Measurements from ENCODE around the gene RAB7B.

RAB7B gene

DNA sequence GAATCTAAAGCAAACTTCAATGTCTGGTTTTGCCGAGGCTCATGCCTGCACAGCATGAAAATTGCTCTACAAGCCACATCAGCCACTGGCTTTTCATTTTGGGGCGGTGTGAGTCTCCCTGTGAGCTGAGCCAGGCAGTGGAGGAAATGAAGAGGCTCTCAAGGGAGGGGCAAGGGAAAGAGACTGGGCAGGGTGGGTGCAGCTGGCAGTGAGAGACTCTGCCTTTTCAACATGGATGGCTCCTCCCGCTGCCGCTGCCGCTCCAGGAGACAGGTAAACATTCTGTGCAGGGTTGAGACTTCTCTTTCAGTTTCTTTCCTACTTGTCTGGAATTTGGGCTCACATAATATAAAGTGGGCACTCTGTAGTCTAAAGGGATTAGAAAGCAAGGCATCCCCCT is 31.8 kb upstream of the RAB7B start:
- Histone ChIP-seq H3K4me1 (ENCODE audit: insufficient read depth, low read length) (peaks cover 13% of the 10 kb centered on the region), H3K9ac (ENCODE audit: low read depth, low read length) (no peak overlapping the region), H3K36me3 (ENCODE audit: insufficient read depth, low read length) (no peaks in the 10 kb centered on the region), H3K9me3 (ENCODE audit: control insufficient read depth, insufficient read depth, low read length) (no peaks in the 10 kb centered on the region)

DNA sequence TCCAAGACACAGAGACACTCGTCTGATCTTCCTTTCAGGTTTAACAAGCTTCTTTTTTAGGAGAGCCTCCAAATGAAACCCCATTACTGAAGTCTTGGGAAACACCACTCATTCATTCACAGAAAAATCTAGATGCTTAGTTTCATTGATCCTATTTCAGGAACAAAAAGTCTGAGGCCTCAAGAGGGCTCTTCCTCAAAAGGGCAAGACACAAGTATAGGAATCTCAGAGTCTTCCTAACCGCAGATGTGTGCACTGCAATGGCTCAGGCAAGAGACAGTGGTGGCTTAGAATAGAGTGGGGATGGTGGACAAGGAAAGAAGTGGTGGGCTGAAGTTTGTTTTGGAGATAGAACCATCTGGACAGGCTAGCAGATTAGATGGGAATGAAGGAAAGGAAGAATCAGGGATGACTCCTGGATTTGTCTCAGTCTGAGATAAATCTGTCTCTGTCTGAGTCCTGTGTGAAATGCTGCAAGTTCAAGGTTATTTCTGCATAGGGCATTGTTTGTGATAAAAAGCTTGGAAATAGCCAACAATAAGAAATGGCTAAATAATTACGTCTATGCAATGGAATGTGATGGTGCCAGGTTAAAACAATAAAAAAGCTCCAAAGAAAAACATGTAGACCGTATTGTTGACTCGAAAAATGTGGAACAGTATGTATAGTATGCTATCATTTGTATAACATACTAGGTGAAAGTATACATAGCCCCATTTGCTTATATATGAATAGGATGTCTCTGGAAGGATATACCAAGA is 29.4 kb upstream of the RAB7B start:
- Histone ChIP-seq H3K9me3 (ENCODE audit: control insufficient read depth, insufficient read depth, low read length) (no peaks in the 10 kb centered on the region), H3K9ac (ENCODE audit: low read depth, low read length) (no peak overlapping the region), H3K36me3 (ENCODE audit: insufficient read depth, low read length) (no peaks in the 10 kb centered on the region), H3K4me1 (ENCODE audit: insufficient read depth, low read length) (0 out of 2 replicates have a peak, but pooled peaks cover 3% of the 10 kb centered on the region)

DNA sequence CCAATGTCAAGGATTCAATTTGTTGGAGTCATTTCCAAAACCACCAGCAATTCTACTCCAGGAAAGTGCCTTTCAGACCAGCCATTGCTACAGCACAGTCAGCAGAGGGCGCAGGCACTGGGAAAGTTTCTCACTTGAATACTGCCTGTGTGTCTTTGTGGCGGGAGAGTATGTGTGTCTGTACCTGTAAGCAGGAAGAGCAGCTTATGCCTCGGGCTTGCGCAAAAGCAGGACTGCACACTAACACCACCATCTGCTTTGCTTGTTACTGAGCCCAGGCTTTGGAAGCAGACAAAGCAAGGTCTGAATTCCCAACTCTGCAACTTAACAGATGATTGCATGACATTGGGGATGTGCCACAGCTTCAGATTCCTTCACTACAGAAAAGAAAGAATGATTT is 27.5 kb upstream of the RAB7B start:
- H3K4me1 ChIP-seq (ENCODE audit: insufficient read depth, low read length) = 0 out of 2 replicates have a peak, but pooled peaks cover 3% of the 10 kb centered on the region
- no peaks in the 10 kb centered on the region for H3K36me3 ChIP-seq (ENCODE audit: insufficient read depth, low read length)
- no peaks in the 10 kb centered on the region for H3K9me3 ChIP-seq (ENCODE audit: control insufficient read depth, insufficient read depth, low read length)
- H3K9ac ChIP-seq (ENCODE audit: low read depth, low read length) = no peak overlapping the region

DNA sequence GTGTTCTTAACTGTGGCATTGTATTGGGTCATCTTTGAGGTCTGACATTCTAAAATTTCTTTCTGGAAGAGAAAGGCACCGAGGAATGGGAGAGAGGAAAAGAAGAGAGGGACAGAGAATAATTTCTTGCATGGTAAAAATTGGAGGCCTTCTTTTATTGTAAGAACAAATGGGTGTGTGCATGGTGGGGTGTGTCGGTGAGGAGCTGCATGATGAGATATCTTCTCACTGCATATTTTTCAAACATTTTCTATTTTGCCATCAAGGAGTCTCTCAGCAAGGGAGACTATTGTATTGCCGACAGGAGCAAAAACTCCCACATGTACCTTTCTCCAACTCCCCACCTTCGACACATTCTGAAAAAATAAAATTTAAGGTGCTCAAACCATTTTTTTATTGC is 27.0 kb upstream of the RAB7B start:
- H3K36me3 ChIP-seq (ENCODE audit: insufficient read depth, low read length) = no peaks in the 10 kb centered on the region
- no peak overlapping the region for H3K9ac ChIP-seq (ENCODE audit: low read depth, low read length)
- 0 out of 2 replicates have a peak, but pooled peaks cover 3% of the 10 kb centered on the region for H3K4me1 ChIP-seq (ENCODE audit: insufficient read depth, low read length)
- H3K9me3 ChIP-seq (ENCODE audit: control insufficient read depth, insufficient read depth, low read length) = no peaks in the 10 kb centered on the region

DNA sequence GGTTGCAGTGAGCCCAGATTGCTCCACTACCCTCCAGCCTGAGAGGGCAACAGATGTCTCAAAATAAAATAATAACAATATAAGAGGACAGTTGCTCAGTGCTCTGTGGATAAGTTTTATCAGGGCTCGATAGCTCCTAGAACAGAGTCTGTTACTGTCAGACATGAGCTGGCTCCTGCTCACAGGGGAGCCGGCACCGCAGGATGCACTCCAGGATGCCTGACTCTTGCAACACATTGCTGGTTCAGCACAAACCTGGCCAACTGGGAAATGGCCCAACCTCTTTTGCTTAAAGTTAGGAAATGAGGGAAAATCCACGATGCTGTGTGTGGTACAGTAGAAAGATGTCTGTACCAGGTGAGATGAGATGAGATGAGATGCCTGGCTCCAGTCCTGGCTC is 26.3 kb upstream of the RAB7B start:
- no peaks in the 10 kb centered on the region for H3K36me3 ChIP-seq (ENCODE audit: insufficient read depth, low read length)
- no peak overlapping the region for H3K9ac ChIP-seq (ENCODE audit: low read depth, low read length)
- H3K9me3 ChIP-seq (ENCODE audit: control insufficient read depth, insufficient read depth, low read length) = no peaks in the 10 kb centered on the region

DNA sequence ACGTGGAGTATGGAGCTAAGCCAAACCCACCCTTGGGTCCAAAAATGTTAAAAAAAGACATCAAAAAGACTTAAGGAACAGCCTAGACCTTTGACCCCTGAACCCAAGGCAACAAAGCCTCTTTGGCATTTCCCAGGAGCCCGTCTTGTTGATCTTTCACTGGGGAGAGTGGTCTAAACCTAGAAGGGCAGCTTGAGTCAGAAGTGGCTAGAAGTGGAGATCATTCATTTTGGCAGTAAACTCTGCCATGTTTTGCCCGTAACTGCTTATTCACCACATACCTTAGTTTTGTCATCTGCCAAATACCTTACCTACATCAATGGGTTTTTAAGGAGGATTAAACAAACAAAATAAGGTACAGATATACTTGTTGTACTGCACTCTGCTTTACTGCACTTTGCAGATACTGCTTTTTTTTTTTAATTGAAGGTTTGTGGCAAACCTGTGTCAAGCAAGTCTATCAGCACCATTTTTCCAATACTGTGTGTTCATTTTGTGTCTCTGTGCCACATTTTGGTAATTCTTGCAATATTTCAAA is 22.2 kb upstream of the RAB7B start:
- H3K9me3 ChIP-seq (ENCODE audit: control insufficient read depth, insufficient read depth, low read length) = no peaks in the 10 kb centered on the region
- H3K9ac ChIP-seq (ENCODE audit: low read depth, low read length) = no peak overlapping the region
- no peaks in the 10 kb centered on the region for H3K36me3 ChIP-seq (ENCODE audit: insufficient read depth, low read length)
- no peaks in the 10 kb centered on the region for H3K4me1 ChIP-seq (ENCODE audit: insufficient read depth, low read length)

More for the DNA sequence above, 26.3 kb upstream of the RAB7B start:
- 0 out of 2 replicates have a peak, but pooled peaks cover 3% of the 10 kb centered on the region for H3K4me1 ChIP-seq (ENCODE audit: insufficient read depth, low read length)

DNA sequence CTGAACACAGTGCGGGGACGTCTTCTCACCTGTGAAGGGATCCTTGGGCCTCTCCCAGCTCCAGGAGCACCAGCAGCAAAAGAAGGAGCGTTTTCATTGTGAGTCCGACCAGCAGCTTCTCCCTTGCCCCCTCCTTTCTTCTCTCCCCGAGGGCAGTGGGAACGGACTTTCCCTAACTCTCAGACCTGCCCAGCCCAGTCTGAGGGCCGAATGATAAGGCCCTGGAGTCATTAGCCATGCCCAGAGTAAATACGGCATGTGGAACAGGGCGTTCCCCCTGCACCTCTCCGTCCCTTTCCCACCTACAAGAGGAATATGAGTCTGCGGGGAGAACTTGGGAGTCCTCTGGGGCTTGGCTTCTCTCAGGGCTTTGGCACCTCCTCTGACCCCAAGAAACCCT is 20.5 kb upstream of the RAB7B start, which contains the start of gene CTSE:
Gene CTSE, minus strand, starts transcription at position 201 of the 400 bp plus-strand sequence. Its CDS starts 104 bp downstream, at position 97.
- Histone ChIP-seq H3K36me3 (ENCODE audit: insufficient read depth, low read length) (no peaks in the 10 kb centered on the region), H3K9me3 (ENCODE audit: control insufficient read depth, insufficient read depth, low read length) (no peaks in the 10 kb centered on the region), H3K9ac (ENCODE audit: low read depth, low read length) (no peak within 1 kb of the TSS), H3K4me1 (ENCODE audit: insufficient read depth, low read length) (no peaks in the 10 kb centered on the region)

DNA sequence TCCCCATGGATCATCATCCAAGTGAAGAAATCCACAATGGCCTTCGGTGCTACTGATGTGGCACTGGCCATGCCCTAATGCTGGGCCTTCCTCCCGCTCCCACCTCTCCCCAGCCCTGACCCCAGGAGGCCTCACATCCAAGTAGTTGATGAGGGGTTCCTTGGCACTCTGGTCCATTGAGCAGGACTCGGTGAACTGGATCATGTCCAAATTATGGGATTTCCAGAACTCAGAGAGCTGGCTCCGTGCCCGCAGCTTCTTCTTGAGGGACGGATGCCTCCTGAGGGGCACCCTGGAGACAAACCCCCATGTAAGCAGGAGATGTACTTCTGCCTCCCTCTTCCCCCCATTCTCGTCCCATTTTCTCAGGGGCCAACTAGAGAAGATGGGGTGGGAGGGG is 19.6 kb upstream of the RAB7B start:
- Histone ChIP-seq H3K36me3 (ENCODE audit: insufficient read depth, low read length) (no peaks in the 10 kb centered on the region), H3K9ac (ENCODE audit: low read depth, low read length) (no peak overlapping the region), H3K4me1 (ENCODE audit: insufficient read depth, low read length) (no peaks in the 10 kb centered on the region), H3K9me3 (ENCODE audit: control insufficient read depth, insufficient read depth, low read length) (no peaks in the 10 kb centered on the region)

DNA sequence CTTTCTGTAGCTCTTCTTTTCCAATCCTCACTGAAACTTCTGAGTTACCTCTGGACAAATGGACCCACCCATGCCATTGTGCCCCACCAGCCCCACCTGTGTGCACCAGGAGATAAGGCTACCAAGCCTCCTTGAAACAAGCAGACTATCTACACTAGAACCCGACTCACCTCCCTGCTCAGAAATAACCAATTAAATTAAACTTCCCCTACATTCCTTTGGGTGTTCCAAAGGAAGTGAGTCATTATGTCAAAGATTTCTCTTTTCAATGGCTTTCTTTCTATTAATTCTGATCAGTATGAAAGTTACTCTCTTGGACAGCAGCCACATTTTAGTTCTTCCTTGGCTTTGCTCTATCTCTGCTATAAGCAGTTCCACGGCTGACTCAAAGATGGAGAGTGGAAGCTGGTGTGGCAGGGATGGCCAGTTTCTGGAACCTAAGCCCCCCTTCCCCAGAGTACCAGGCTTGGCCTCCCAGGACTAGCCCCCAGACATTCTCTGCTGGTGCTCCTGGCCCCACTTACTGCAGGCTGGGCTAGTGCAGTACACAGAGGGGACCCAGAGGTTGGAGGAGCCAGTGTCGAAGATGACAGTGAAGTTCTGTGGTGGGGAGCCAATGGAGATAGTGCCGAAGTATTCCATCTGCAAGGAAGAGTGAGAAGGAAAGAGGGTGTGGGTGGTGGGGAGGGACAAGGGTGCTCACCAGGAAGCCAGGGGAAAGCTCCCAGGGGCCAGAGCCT is 18.6 kb upstream of the RAB7B start:
- Histone ChIP-seq H3K9me3 (ENCODE audit: control insufficient read depth, insufficient read depth, low read length) (no peaks in the 10 kb centered on the region), H3K9ac (ENCODE audit: low read depth, low read length) (no peak overlapping the region), H3K4me1 (ENCODE audit: insufficient read depth, low read length) (no peaks in the 10 kb centered on the region), H3K36me3 (ENCODE audit: insufficient read depth, low read length) (no peaks in the 10 kb centered on the region)

DNA sequence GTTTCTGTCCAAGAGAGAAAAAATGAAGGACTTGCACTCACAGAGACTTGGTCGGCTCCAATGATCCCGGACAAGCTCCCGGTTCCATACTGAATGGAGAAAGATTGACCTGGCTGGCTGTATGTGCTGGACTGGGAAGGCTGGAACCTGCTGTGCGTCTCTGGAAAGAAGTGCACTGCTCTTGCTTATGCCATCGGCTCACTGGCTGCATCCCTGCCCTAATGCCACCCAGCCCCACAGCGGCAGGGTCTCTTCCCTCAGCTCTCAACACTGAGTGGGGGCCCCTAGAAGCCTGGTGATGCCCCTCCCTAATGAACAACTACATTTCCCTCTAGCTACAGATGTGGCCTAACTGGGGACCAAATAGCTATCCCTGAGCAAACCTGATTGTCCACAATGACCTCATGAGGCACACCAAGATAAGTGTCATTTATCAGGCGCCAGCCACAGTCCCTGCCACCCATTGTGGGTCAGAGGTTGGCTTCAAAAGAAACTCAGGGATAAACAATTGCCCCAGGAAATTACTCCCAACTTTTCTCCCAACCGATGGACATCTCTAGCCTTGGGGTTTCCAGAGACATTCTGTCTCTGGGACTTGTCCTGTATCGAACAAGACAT is 17.9 kb upstream of the RAB7B start:
- Histone ChIP-seq H3K4me1 (ENCODE audit: insufficient read depth, low read length) (no peaks in the 10 kb centered on the region), H3K9me3 (ENCODE audit: control insufficient read depth, insufficient read depth, low read length) (no peaks in the 10 kb centered on the region), H3K36me3 (ENCODE audit: insufficient read depth, low read length) (no peaks in the 10 kb centered on the region), H3K9ac (ENCODE audit: low read depth, low read length) (no peak overlapping the region)

DNA sequence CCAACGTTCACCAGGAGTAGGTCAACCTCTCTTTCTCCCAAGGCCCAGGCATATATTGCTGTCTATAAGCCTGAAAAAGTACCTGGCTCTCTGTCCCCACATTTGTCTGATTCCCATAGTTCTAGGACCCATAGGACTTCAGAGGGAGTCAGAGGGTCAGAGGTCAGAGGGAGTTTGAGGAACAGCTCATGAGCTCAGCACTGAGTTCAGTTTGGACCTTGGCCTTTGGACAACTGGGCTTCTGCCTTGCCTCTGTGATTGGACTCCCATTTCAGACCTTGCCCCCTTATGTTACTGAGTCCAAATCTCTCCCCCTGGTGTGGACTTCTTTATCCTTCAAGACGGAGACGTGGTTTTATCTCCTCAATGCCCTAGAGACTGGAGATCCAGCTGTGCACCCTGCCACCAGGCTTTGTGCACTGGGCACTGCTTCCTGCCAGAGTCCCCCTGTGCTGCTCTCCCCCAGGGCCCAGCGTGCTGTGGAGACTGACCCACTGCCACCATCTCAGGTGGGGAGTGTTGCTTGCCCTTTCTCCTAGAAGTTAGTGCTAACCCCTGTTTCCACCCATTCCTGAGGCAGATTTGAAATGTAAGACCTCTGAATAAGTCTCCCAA is 17.3 kb upstream of the RAB7B start:
- Histone ChIP-seq H3K9me3 (ENCODE audit: control insufficient read depth, insufficient read depth, low read length) (no peaks in the 10 kb centered on the region), H3K36me3 (ENCODE audit: insufficient read depth, low read length) (no peaks in the 10 kb centered on the region)

DNA sequence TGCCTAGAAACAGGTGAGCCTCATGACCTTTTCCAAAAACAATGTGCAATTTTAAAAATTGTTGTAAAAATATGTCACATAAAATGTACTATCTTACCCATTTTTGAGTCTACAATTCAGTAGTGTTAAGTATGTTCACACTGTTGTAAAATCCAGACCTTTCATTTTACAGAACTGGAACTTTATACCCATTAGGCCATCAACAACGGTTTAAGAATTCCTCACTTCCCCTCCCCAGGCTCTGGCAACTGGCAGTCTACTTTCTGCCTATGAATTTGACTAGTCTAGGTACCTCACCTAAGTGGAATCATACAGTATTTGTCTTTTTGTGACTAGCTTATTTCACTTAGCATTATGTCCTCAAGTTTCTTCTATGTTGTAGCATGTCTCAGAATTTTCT is 11.9 kb upstream of the RAB7B start:
- no peak overlapping the region for H3K9ac ChIP-seq (ENCODE audit: low read depth, low read length)
- peaks cover 8% of the 10 kb centered on the region for H3K4me1 ChIP-seq (ENCODE audit: insufficient read depth, low read length)
- no peaks in the 10 kb centered on the region for H3K36me3 ChIP-seq (ENCODE audit: insufficient read depth, low read length)
- no peaks in the 10 kb centered on the region for H3K9me3 ChIP-seq (ENCODE audit: control insufficient read depth, insufficient read depth, low read length)

More for the DNA sequence above, 17.3 kb upstream of the RAB7B start:
- H3K4me1 ChIP-seq (ENCODE audit: insufficient read depth, low read length) = no peaks in the 10 kb centered on the region
- H3K9ac ChIP-seq (ENCODE audit: low read depth, low read length) = no peak overlapping the region

DNA sequence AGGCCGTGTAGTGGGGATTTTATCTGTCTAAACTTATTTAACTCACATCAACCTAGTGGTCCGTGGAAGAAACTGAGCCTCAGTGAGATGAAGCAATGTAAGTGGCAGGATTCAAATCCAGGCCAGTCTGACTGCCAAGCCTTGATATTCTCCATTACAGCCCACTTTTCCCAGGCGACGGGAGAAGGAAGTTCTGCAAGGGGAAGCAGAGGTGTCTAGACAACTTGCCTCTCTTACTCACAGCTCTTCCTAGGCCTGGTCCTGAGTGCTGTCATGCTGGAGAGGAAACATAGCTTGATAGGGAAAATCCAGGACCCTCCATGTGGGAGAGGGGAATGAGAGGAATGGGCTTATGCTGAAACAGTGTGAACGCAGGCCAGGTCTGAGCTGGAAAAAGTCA is 11.4 kb upstream of the RAB7B start:
- H3K4me1 ChIP-seq (ENCODE audit: insufficient read depth, low read length) = peaks cover 8% of the 10 kb centered on the region
- no peaks in the 10 kb centered on the region for H3K9me3 ChIP-seq (ENCODE audit: control insufficient read depth, insufficient read depth, low read length)

More for the DNA sequence above, 11.4 kb upstream of the RAB7B start:
- H3K9ac ChIP-seq (ENCODE audit: low read depth, low read length) = no peak overlapping the region
- H3K36me3 ChIP-seq (ENCODE audit: insufficient read depth, low read length) = no peaks in the 10 kb centered on the region
